Suprapubic skin (tissue), 4 donors: Measurements from ENCODE around the gene ABCA7. TPM values are rescaled to one million over a fixed set of nuclear protein-coding genes. Genes with fewer than 3 reads are reported as not detected.
A peak's percentile ranks its signal among the peaks of the same experiment; 100 is the strongest.

Source experiments
- DNase-seq, 2 donors: peaks; one replicate each; pipeline ENCODE4 v3.0.0-alpha.2; 2019; ENCODE audit warnings: low spot score in 2 of 2
- H3K27ac ChIP-seq: fragments of 200-600 bp; sonication (generic); one replicate; pipeline ENCODE4 v1.5.1; 2019
- H3K27me3 ChIP-seq: fragments of 200-600 bp; sonication (generic); one replicate; pipeline ENCODE4 v1.5.1; 2019
- H3K36me3 ChIP-seq: fragments of 200-600 bp; sonication (generic); one replicate; pipeline ENCODE4 v1.5.1; 2019
- H3K4me1 ChIP-seq: fragments of 200-600 bp; sonication (generic); one replicate; pipeline ENCODE4 v1.5.1; 2019
- H3K4me3 ChIP-seq: fragments of 200-600 bp; sonication (generic); one replicate; pipeline ENCODE4 v1.5.1; 2019; ENCODE audit warnings: mild to moderate bottlenecking
- H3K9me3 ChIP-seq: fragments of 200-600 bp; sonication (generic); one replicate; pipeline ENCODE4 v1.5.1; 2019
- CTCF ChIP-seq, 2 donors: fragments of 200-600 bp in 1 of 2; fragments of 450-650 bp in 1 of 2; sonication (generic) in 1 of 2; IDR thresholded peaks; one replicate each; pipeline ENCODE4 v1.5.1; 2016 to 2019; ENCODE audit warnings: antibody characterized with exemption in 2 of 2, mild to moderate bottlenecking in 1 of 2, moderate library complexity in 1 of 2
- EP300 ChIP-seq: sonication (generic); formaldehyde crosslinking; IDR thresholded peaks from one replicate; pipeline ENCODE4 v1.6.1; 2017; ENCODE audit warnings: antibody characterized with exemption
- POLR2A ChIP-seq, 2 donors: fragments of 450-650 bp; IDR thresholded peaks; one replicate each; pipeline ENCODE4 v1.6.1; 2017; ENCODE audit warnings: antibody characterized with exemption in 2 of 2, mild to moderate bottlenecking in 2 of 2, moderate library complexity in 2 of 2
- POLR2AphosphoS5 ChIP-seq, 3 donors: sonication (generic); formaldehyde crosslinking; IDR thresholded peaks; one replicate each; pipeline ENCODE4 v1.6.1; 2017; ENCODE audit warnings: antibody characterized with exemption in 3 of 3
- WGBS: methylation state at CpG from one replicate; pipeline ENCODE4 v1.1.5; 2018; 5-methylcytosine and 5-hydroxymethylcytosine counted together
- total RNA-seq, 4 donors: library from RNA; depleted of rRNA; stranded (reverse); fragments of >200 nt; gene quantifications; one replicate each; pipeline ENCODE4 v1.1.0, GENCODE V29; 2016

The ABCA7 gene
- total RNA-seq, 4 donors from 2014 or later, result 29.8 to 97.6 (median 47.5) TPM

GRCh38 chr19:1032264-1032867 lies 7.5 kb upstream of the ABCA7 start:
- no peak overlapping the region for H3K4me3 ChIP-seq
- peaks cover 36% of the 10 kb centered on the region for H3K4me1 ChIP-seq
- no peak overlapping the region for H3K27ac ChIP-seq
- no peak for DNase-seq
- WGBS, result 86% methylated on average over 19 of the region's 20 CpGs
- H3K36me3 ChIP-seq, result peaks cover 45% of the 10 kb centered on the region
- H3K9me3 ChIP-seq, result no peaks in the 10 kb centered on the region
- no peak for TF ChIP-seq EP300
- TF ChIP-seq POLR2AphosphoS5 (IDR thresholded peaks at IDR 0.05), result no peak
- TF ChIP-seq CTCF (IDR thresholded peaks at IDR 0.05), result no peak
- no peak for TF ChIP-seq POLR2A (IDR thresholded peaks at IDR 0.05)
- no peaks in the 10 kb centered on the region for H3K27me3 ChIP-seq

GRCh38 chr19:1035998-1036621 lies 3.8 kb upstream of the ABCA7 start:
- Histone ChIP-seq H3K9me3 (no peaks in the 10 kb centered on the region), H3K27ac (no peak overlapping the region), H3K36me3 (peaks cover 41% of the 10 kb centered on the region), H3K27me3 (no peaks in the 10 kb centered on the region), H3K4me3 (no peak overlapping the region), H3K4me1 (peaks cover 36% of the 10 kb centered on the region)
- no peak for TF ChIP-seq POLR2AphosphoS5 (IDR thresholded peaks at IDR 0.05)
- TF ChIP-seq POLR2A (IDR thresholded peaks at IDR 0.05), result no peak
- no peak for DNase-seq
- WGBS, result 91% methylated on average over 23 of the region's 29 CpGs

- no peaks in the 10 kb centered on the region for H3K9me3 ChIP-seq
- H3K27me3 ChIP-seq, result no peaks in the 10 kb centered on the region
- WGBS, result 69% methylated on average over 18 of the region's 22 CpGs
- H3K4me3 ChIP-seq, result no peak overlapping the region
- peaks cover 52% of the 10 kb centered on the region for H3K4me1 ChIP-seq
- no peak for TF ChIP-seq EP300
- no peak for TF ChIP-seq POLR2AphosphoS5 (IDR thresholded peaks at IDR 0.05)
- TF ChIP-seq POLR2A (IDR thresholded peaks at IDR 0.05), result no peak
- TF ChIP-seq CTCF (IDR thresholded peaks at IDR 0.05), result no peak
- peaks cover 30% of the 10 kb centered on the region for H3K36me3 ChIP-seq
- DNase-seq, result no peak
- H3K27ac ChIP-seq, result peak overlapping the region; percentile 59
These were observed 2.3 kb upstream of the ABCA7 start for GRCh38 chr19:1037621-1038064.

DNA sequence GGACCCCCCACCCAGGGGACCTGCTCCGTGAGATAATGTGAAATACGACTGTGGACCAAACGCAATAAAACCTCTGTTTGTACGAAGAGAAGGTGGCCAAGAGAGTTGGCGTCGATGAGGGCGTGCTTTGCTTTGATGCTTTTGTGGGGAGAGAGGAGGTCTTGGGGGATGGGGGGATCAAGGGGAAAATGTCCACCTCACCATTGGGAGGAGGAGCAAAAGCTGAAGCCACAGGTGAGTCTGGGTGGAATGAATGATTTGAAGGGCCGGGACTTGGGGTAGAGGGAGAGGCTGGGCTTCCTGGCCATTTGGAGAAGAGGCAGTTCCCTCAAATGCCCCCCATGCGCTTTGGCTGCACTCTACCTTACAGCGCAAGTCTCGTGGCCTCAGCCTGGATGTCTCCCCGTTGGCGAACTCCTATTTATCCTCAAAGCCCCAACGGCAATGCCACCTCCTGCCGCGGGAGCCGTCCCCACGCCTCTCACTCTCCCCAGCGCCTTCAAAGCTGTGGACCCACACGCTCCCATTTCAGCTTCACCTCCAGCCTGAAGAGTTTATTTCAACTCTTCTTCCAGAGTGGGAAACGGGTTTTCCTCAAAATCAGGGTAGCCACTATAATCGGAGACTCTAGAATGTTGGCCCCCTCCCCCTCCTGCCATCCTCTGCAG lies 795 bp upstream of the ABCA7 start:
- H3K9me3 ChIP-seq, result no peaks in the 10 kb centered on the region
- WGBS, result 65% methylated on average over 22 of the region's 22 CpGs
- TF ChIP-seq CTCF (IDR thresholded peaks at IDR 0.05) (no peak), POLR2AphosphoS5 (IDR thresholded peaks at IDR 0.05) (no peak), EP300 (no peak), POLR2A (IDR thresholded peaks at IDR 0.05) (no peak)
- no peaks in the 10 kb centered on the region for H3K27me3 ChIP-seq
- peaks cover 23% of the 10 kb centered on the region for H3K36me3 ChIP-seq
- DNase-seq, result no peak
- peaks cover 60% of the 10 kb centered on the region for H3K4me1 ChIP-seq
- H3K27ac ChIP-seq, result no peak overlapping the region
- peak overlapping the region; percentile 54 for H3K4me3 ChIP-seq

- peaks cover 19% of the 10 kb centered on the region for H3K36me3 ChIP-seq
- DNase-seq, result peak; percentile 91 to 95
- H3K4me3 ChIP-seq, result peak overlapping the region; percentile 54
- no peaks in the 10 kb centered on the region for H3K9me3 ChIP-seq
- TF ChIP-seq POLR2A (IDR thresholded peaks at IDR 0.05) (no peak), POLR2AphosphoS5 (IDR thresholded peaks at IDR 0.05) (peak in 1 of 3 donors; percentile 37)
- H3K27me3 ChIP-seq, result no peaks in the 10 kb centered on the region
- peak overlapping the region; percentile 69 for H3K27ac ChIP-seq
- WGBS, result 2% methylated on average over 22 of the region's 27 CpGs
- H3K4me1 ChIP-seq, result peaks cover 60% of the 10 kb centered on the region
These were observed 767 bp downstream of the ABCA7 start for GRCh38 chr19:1040476-1041271.
